GM19438 (cell line): ENCODE data around the gene ANKRD7.
"Not testable (repeated sequence)": the region's sequence is repeated elsewhere in the genome, so short reads cannot be mapped to it uniquely, and the experiment has no call there.

Experiments used
- ATAC-seq: cut with Tn5 transposase; IDR thresholded peaks from one replicate; pipeline ENCODE4 v1.9.1; 2021; ENCODE audit warnings: low read depth; ENCODE audit not compliant: unreplicated experiment

ANKRD7 gene

DNA sequence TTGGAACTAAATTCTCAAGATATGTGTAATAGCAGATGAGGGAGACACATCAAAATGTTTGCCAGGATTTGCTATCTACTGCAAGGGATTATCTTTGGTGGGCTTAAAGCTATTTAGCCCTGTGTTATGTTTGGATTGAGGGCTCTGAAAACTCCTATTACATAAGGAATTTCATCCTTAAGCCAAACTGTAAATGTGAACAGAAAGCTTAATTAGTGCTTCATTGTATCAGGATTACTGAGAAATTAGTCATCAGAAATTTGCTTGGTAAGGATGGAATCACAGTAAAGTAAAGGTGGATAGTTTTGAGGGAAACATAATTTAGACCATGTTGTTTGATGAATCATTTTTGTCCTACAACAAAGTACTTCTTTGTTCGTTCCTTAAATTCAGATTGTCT lies 8.3 kb downstream of the ANKRD7 start:
- ATAC-seq = no peak

DNA sequence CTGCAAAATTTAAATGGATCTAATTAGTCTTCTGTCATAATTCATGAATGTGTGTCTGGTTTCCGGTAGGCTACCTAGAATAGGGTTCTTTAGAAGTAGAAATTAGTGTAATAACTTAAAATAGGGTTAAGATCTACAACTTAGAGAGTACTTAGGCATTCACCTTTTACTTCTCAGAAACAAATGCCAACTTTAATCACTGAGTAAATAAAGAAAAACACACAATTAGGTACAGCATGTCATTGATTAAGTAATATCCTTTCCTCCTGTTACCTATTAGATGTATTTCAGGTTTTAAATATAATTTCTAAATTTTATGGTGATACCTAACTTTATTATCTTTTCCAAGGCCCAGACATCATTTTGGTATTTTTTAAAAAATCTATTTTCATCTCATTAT lies 9.3 kb downstream of the ANKRD7 start:
- ATAC-seq = no peak

DNA sequence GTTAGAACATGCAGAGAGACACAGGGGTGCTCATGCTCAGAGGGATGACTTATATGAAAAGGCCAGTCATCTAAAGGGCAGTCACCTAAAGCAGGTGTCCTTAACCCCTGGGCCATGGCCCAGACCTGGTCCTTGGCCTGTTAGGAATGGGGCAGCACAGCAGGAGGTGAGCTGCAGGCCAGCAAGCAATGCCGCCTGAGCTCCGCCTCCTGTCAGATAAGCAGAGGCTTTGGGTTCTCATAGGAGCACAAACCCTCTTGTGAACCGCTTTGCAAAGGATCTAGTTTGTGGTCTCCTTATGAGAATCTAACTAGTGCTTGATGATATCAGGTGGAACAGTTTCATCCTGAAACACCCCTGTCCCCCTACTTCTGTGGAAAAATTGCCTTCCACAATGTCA lies 14.5 kb downstream of the ANKRD7 start:
- ATAC-seq = no peak

DNA sequence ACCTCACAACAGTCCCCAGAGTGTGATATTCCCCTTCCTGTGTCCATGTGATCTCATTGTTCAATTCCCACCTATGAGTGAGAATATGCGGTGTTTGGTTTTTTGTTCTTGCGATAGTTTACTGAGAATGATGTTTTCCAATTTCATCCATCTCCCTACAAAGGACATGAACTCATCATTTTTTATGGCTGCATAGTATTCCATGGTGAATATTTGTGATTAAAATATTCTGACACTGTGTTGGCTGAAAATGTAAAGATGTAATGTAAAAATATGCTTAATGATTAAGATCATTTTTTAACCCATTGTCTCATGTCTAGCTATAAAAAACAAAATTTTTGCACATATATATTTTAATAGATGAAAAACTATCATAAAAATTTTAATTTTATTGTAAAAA lies 15.8 kb downstream of the ANKRD7 start:
- not testable (repeated sequence) for ATAC-seq

- no peak for ATAC-seq
Measured at GRCh38 chr7:118243695-118244094, 19.2 kb downstream of the ANKRD7 start.

DNA sequence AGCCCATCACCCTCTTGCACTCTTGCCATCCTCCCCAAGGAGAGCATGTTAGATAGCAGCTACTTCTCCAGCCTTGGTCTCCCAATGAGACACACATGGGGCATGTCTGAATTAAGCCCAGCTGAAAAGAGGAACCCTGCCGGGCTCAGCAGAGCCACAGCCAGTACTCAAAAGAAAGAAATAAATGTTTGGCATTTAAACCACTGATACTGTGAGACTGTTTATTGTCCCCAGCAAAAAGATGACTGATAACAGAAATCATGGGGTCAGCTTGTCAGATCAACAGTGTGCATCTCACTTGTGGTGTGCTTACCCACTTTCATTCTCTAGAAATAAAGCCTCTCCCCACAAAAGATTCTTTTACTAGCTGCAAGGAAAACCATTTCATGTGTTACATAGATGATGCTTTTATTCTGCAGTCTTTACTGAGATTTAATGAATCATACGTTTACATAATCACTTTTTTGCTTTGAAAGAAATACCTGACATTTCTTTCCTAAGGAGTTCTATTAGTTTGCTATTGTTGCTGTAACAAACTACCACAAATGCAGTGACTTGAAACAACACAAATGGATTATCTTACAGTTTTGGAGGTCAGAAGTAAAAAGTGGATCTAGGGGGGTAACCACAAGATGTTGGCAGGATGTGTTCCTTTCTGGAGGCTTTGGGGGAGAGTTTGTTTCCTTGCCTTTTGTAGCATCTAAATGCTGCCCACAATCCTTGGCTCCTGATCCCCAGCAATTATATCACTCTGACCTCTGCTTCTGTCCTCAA lies 20.9 kb downstream of the ANKRD7 start:
- no peak for ATAC-seq

GRCh38 chr7:118250860-118251494 lies 26.5 kb downstream of the ANKRD7 start:
- no peak for ATAC-seq

- ATAC-seq = peak; percentile 65
Measured at GRCh38 chr7:118252087-118252486, 27.6 kb downstream of the ANKRD7 start.

DNA sequence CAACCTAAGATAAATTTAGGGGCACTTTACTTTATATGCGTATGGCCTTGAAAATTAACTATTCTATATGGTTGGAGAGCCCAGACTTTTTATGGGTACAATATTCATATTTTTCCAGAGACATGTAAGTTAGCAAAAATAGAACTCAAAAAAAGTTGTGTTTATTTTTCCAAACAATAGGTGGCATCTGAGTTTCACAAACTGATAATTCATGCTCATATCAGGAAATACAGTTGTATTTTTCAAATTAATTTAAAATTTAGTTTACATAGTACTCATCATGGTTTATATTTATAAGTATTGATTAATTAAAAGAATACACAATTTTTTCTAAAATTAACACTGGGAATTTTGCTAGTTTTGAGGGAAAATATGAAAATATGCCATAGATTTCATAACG lies 34.6 kb downstream of the ANKRD7 start:
- ATAC-seq = no peak

DNA sequence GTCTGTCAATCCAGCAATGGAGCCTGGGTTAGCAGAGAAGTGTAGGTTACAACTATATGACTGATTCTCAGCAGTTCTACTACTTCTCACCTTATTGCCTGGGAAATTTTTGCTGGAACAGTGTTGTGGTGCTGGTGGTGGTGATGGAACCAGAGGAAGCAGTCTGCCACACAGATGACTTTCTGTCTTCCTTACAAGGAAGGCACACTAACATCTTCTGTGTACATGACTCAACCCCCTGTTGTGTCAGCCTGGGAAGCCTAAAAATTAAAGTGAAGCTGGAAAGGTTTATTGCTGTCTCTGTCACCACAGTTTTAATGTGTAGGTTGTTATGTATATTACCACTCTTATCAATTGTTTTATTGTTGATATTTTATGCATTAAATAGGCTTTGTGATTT lies 40.3 kb downstream of the ANKRD7 start:
- ATAC-seq = no peak

DNA sequence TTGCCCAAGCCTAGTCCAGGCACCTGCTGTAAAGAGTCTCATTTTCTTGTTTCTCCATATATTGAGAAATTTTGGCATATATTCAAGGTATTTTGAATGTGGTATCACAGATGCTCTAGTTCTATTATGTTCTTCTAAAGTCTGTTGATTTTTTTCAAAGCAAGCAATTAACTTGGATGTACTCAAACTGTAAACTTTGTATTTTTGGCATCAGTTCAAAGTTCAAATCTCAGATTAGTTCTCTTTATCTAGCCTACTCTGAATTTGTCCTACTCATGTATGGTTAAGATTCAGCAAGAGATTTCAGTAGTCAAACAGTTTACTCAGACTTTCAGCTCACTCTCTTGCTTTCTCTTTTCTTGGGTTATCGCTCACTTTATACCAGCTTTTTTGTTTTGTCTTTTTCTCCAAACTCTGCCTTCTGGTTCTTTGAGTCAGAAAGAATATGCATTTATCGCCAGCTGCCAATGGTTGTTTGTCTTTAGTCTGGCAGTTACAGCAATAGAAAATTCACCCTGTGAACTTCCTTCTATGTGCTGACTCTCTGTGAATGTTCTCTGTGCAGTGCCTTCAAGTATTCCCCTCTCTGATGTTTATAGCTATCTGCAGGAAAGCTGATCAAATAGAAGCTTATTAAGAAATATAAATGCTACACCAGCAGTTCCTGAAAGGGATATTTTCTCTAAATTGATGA lies 56.0 kb downstream of the ANKRD7 start:
- ATAC-seq = no peak

DNA sequence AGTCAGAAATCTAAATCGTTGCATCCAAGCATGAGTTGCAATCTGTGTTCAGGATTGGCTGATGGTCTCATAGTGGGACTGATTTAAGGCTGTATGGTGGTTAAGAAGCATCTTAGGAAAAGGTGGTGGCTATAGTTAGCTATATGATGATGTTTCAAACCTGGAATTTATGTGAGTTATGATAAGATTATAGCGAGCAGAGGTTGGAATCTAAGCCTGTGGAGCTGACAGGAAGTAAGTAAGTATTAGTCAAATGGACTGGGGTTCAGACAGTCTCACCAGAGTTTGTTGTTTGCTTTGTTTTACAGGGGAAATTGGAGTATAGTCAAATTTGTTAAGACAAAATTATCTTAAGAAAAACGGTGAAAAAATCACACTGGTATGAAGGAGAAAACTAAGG lies 56.7 kb downstream of the ANKRD7 start:
- ATAC-seq = no peak

DNA sequence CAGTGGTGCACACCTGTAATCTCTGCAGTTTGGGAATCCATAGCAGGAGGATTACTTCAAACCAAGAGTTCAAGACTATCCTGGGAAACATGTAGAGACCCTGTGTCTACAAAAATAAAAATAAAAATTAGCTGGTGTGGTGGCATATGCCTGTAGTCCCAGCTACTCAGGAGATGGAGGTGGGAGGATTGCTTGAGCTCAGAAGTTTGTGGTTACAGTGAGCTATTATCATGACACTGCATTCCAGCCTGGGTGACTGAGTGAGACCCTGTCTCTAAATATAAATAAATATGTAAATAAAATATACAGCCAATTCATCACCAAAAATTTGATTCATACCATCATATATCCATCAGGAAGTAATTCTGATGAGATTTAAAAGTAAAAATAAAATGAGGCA lies 60.9 kb downstream of the ANKRD7 start:
- no peak for ATAC-seq

DNA sequence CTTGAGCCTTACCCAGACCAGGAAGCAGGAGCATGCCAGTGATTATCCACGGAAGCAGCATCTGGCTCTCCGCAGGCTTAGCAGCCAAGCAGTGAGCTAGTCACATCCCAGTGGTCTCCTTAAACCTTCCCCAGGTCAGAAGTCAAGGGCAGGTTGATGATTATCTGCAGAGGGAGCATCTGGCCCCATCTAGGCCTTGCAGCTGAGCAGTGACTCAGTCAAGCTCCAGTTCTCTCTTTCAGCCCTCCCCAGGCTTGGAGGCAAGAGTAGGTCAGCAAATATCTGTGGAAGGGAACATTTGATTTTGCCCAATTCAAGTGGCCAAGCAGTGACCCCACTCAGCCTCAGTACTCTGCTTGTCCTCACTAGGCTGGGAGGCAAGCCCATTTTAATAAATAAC lies 61.6 kb downstream of the ANKRD7 start:
- ATAC-seq = no peak

DNA sequence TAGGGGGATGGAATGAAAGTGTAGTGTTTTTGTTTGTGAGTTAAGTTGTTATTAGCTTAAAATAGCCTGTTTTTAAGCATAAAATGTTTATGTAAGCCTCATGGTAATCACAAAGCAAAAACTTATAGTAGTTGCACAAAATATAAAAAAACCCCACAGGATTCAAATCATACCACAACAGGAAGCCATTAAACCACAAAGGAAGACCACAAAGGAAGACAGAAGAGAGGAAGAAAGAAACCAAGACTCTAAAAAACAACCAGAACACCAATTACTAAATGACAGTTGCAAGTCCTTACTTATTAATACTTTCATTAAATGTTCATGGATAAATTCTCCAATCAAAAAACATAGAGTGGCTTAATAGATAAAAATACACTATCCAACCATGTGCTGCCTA lies 63.6 kb downstream of the ANKRD7 start:
- ATAC-seq = peak; percentile 88

DNA sequence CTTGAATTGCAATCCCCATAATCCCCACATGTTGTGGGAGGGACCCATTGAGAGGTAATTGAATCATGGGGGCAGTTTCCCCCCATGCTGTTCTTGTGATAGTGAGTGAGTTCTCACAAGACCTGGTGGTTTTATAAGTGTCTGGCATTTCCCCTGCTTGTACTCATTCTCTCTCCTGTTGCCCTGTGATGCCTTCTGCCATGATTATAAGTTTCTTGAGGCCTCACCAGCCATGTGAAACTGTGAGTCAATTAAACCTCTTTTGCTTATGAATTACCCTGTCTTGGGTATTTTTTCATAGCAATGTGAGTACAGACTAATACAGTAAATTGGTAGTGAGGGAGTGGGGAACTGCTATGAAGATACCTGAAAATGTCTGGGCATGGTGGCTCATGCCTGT lies 65.0 kb downstream of the ANKRD7 start:
- ATAC-seq = no peak
